ENCODE measurements around the gene VAV3. TPM values are rescaled to one million over a fixed set of nuclear protein-coding genes. Genes with fewer than 3 reads are reported as not detected.

The VAV3 gene
- total RNA-seq, 4 donors from 2014 or later, result 44.1 to 123 (median 111) TPM

DNA sequence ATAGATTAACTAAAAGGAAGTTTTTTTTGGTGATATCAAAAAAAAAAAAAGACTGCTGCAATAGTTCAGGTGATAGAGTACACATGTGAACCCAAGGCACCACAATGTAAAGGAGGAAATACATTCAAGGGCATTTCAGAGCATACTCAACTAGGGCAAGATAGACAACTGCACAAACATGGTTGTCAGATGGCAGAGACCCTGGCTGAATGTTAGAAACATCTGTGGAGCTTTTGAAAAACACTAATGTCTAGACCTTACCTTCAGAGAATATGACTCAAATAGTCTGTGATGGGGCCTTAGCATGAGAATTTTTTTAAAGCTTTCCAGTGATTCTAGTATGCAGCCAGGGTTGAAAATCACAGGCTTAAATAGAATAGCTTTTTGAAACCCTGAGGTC is 173.6 kb downstream of the VAV3 start:
- no peak for TF ChIP-seq POLR2AphosphoS5 (IDR thresholded peaks at IDR 0.05)
- no peak for TF ChIP-seq EP300 (IDR thresholded peaks at IDR 0.05; ENCODE audit: low read depth)
- TF ChIP-seq POLR2A (IDR thresholded peaks at IDR 0.05), result no peak
- TF ChIP-seq, protein P1, sequence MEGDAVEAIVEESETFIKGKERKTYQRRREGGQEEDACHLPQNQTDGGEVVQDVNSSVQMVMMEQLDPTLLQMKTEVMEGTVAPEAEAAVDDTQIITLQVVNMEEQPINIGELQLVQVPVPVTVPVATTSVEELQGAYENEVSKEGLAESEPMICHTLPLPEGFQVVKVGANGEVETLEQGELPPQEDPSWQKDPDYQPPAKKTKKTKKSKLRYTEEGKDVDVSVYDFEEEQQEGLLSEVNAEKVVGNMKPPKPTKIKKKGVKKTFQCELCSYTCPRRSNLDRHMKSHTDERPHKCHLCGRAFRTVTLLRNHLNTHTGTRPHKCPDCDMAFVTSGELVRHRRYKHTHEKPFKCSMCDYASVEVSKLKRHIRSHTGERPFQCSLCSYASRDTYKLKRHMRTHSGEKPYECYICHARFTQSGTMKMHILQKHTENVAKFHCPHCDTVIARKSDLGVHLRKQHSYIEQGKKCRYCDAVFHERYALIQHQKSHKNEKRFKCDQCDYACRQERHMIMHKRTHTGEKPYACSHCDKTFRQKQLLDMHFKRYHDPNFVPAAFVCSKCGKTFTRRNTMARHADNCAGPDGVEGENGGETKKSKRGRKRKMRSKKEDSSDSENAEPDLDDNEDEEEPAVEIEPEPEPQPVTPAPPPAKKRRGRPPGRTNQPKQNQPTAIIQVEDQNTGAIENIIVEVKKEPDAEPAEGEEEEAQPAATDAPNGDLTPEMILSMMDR (IDR thresholded peaks at IDR 0.05), result no peak
- in situ Hi-C loops (cut with MboI; ENCODE audit: low pct_ligation_motif_present in 1 of 4, low pct_unique_long_range_greater_than_20kb in 1 of 4, low sequenced_read_pairs in 3 of 4), result loop anchor here in 1 of 4 donors (5.0 kb wide), 1 partner anchor 326 kb away; no protein-coding TSS in a partner anchor
- Histone ChIP-seq H3K36me3 (no peaks in the 10 kb centered on the region), H3K9me3 (no peaks in the 10 kb centered on the region), H3K27me3 (no peaks in the 10 kb centered on the region), H3K4me3 (no peak overlapping the region), H3K27ac (no peak overlapping the region), H3K4me1 (peaks cover 0 to 3% (median 0%) of the 10 kb centered on the region in 4 donors)
- no peak for DNase-seq
- intact Hi-C loops (cut with DNase I; ENCODE audit: low total_unique reads), result no loop called here

GRCh38 chr1:107789817-107790524 is 175.0 kb downstream of the VAV3 start:
- Histone ChIP-seq H3K27ac (no peak overlapping the region), H3K9me3 (no peaks in the 10 kb centered on the region), H3K4me3 (no peak overlapping the region), H3K27me3 (no peaks in the 10 kb centered on the region), H3K36me3 (no peaks in the 10 kb centered on the region), H3K4me1 (peaks cover 0 to 3% (median 0%) of the 10 kb centered on the region in 4 donors)
- in situ Hi-C loops (cut with MboI; ENCODE audit: low pct_ligation_motif_present in 1 of 4, low pct_unique_long_range_greater_than_20kb in 1 of 4, low sequenced_read_pairs in 3 of 4), result loop anchor here in 1 of 4 donors (5.0 kb wide), 1 partner anchor 327 kb away; no protein-coding TSS in a partner anchor
- TF ChIP-seq POLR2AphosphoS5 (IDR thresholded peaks at IDR 0.05), result no peak
- TF ChIP-seq EP300 (IDR thresholded peaks at IDR 0.05; ENCODE audit: low read depth), result no peak
- TF ChIP-seq POLR2A (IDR thresholded peaks at IDR 0.05), result no peak
- TF ChIP-seq, protein P1 (IDR thresholded peaks at IDR 0.05), result no peak
- intact Hi-C loops (cut with DNase I; ENCODE audit: low total_unique reads), result no loop called here
- DNase-seq, result no peak
- 88 to 90% methylated on average over 1 to 3 of the region's 3 CpGs for WGBS, 2 donors (ENCODE audit: low coverage in 1 of 2)

DNA sequence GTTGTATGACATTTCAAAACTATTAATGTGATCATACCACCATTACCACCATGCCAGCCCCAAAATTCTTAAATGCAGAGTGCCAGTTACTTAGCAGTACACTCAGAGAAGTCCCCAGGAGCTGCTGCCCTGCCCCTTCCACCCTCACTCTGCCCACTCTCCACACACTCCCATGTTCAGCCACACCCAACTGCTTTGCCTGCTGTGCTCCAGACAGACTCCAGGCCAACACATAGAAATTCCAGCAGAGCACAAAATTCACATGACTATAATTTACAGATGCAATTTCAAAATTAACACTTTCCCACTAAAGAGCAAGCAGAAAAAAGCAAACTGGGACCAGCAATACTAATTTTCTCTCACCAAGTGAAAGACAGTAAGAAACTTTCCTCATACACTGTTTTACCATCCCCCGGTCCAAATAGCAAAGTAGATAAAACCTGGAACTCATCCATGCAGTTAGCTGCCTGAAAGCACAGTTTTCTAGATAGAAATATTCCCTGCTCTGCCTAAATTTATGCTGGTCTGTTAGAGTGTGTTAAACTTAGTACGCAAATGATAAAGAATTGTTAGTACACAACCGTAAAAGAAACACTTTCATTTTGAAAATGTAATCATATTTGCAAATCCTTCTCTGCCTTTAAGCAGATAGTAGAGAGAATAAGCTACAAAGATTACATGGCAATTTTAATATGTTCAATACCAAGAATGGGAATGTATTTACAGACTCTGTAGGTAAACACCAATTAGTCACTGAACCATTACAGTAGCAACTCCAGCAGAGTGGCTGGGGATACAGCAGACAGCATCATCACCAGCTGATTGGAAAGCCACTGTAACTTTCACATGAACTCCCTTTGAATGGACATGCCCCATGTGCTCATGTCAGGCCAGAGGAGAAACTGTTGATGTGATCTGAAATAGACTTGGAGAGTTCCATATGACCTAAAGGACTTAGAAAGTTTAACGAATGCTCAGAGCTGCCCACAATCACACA is 176.5 kb downstream of the VAV3 start:
- no peak for DNase-seq
- in situ Hi-C loops (cut with MboI; ENCODE audit: low pct_ligation_motif_present in 1 of 4, low pct_unique_long_range_greater_than_20kb in 1 of 4, low sequenced_read_pairs in 3 of 4), result no loop called here
- no peaks in the 10 kb centered on the region for H3K36me3 ChIP-seq
- no peak overlapping the region for H3K27ac ChIP-seq
- no peaks in the 10 kb centered on the region for H3K27me3 ChIP-seq
- WGBS, 2 donors (ENCODE audit: low coverage in 1 of 2), result 50 to 60% methylated on average over 3 to 4 of the region's 4 CpGs
- TF ChIP-seq EP300 (IDR thresholded peaks at IDR 0.05; ENCODE audit: low read depth) (no peak), POLR2AphosphoS5 (IDR thresholded peaks at IDR 0.05) (no peak), POLR2A (IDR thresholded peaks at IDR 0.05) (no peak)
- TF ChIP-seq, protein P1 (IDR thresholded peaks at IDR 0.05), result no peak
- intact Hi-C loops (cut with DNase I; ENCODE audit: low total_unique reads), result no loop called here
- H3K4me1 ChIP-seq, result peaks cover 0 to 3% (median 0%) of the 10 kb centered on the region in 4 donors
- H3K9me3 ChIP-seq, result no peaks in the 10 kb centered on the region
- H3K4me3 ChIP-seq, result no peak overlapping the region

DNA sequence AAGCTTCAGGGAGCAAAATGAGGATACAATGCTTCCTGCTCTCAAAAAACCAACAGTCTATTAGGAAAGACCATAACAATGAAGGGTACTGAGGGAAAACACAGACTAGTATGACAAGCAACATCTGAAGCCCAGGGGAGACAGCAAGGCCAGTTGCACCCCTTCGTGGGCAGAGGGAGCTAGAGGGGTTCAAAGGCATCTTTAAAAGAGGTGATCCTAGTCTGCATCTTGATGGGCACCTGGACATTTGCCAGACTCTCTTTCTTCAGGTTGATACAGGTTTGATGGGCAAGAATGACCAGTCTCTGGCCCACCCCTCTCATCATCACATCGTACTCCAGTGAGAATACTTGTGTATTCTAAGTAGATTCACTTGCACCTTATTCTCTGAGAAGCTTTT is 177.7 kb downstream of the VAV3 start:
- Histone ChIP-seq H3K4me3 (no peak overlapping the region), H3K36me3 (no peaks in the 10 kb centered on the region), H3K4me1 (peaks cover 0 to 3% (median 0%) of the 10 kb centered on the region in 4 donors), H3K27me3 (no peaks in the 10 kb centered on the region), H3K9me3 (no peaks in the 10 kb centered on the region), H3K27ac (no peak overlapping the region)
- intact Hi-C loops (cut with DNase I; ENCODE audit: low total_unique reads), result no loop called here
- DNase-seq, result no peak
- 78 to 92% methylated on average over 2 of the region's 2 CpGs for WGBS, 2 donors (ENCODE audit: low coverage in 1 of 2)
- in situ Hi-C loops (cut with MboI; ENCODE audit: low pct_ligation_motif_present in 1 of 4, low pct_unique_long_range_greater_than_20kb in 1 of 4, low sequenced_read_pairs in 3 of 4), result no loop called here
- TF ChIP-seq POLR2A (IDR thresholded peaks at IDR 0.05) (no peak), EP300 (IDR thresholded peaks at IDR 0.05; ENCODE audit: low read depth) (no peak), POLR2AphosphoS5 (IDR thresholded peaks at IDR 0.05) (no peak)
- TF ChIP-seq, protein P1 (IDR thresholded peaks at IDR 0.05), result no peak

Data from transverse colon (tissue), 4 donors.